ENCODE results near the gene SLC35B1. TPM values are rescaled to one million over a fixed set of nuclear protein-coding genes. Genes with fewer than 3 reads are reported as not detected.

Gene SLC35B1
- total RNA-seq, 1 experiment from 2014 or later: 99.6 TPM

GRCh38 chr17:49691086-49691676 lies 16.6 kb downstream of the SLC35B1 start:
- POLR2A ChIA-PET: interaction anchor here (0.6 kb wide), 1 partner anchor 168 kb away, joined by 3 read pairs; no protein-coding TSS in a partner anchor
- no TSS peak for BruUV-seq (replicated peaks)
- H3K27me3 Mint-ChIP-seq (ENCODE audit: insufficient read depth, unreplicated experiment): no peaks in the 10 kb centered on the region
- H3K4me1 Mint-ChIP-seq (ENCODE audit: insufficient read depth, unreplicated experiment): peaks cover 6% of the 10 kb centered on the region
- intact Hi-C loops (cut with micrococcal nuclease): no loop called here
- CTCF ChIA-PET: interaction anchor here (1.4 to 15.6 kb wide), 2 partner anchors 119 to 135 kb away, joined by 7 to 325 read pairs; partner anchors contain the start of gene NXPH3
- H3K36me3 Mint-ChIP-seq (ENCODE audit: insufficient read depth, unreplicated experiment): peaks cover 4% of the 10 kb centered on the region
- no peaks in the 10 kb centered on the region for H3K9me3 Mint-ChIP-seq (ENCODE audit: unreplicated experiment)
- TF ChIP-seq, protein P1, sequence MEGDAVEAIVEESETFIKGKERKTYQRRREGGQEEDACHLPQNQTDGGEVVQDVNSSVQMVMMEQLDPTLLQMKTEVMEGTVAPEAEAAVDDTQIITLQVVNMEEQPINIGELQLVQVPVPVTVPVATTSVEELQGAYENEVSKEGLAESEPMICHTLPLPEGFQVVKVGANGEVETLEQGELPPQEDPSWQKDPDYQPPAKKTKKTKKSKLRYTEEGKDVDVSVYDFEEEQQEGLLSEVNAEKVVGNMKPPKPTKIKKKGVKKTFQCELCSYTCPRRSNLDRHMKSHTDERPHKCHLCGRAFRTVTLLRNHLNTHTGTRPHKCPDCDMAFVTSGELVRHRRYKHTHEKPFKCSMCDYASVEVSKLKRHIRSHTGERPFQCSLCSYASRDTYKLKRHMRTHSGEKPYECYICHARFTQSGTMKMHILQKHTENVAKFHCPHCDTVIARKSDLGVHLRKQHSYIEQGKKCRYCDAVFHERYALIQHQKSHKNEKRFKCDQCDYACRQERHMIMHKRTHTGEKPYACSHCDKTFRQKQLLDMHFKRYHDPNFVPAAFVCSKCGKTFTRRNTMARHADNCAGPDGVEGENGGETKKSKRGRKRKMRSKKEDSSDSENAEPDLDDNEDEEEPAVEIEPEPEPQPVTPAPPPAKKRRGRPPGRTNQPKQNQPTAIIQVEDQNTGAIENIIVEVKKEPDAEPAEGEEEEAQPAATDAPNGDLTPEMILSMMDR (IDR thresholded peaks at IDR 0.05; ENCODE audit: unreplicated experiment): no peak
- H3K27ac Mint-ChIP-seq (ENCODE audit: low read depth, unreplicated experiment): no peak overlapping the region
- no peak overlapping the region for H3K4me3 Mint-ChIP-seq (ENCODE audit: unreplicated experiment)
- no peak for DNase-seq (ENCODE audit: unreplicated experiment)

GRCh38 chr17:49690256-49690655 lies 17.5 kb downstream of the SLC35B1 start:
- ChIA-PET CTCF (interaction anchor here (1.4 to 15.6 kb wide), 2 partner anchors 118 to 134 kb away, joined by 7 to 325 read pairs; partner anchors contain the start of gene NXPH3), POLR2A (no interaction called here)
- Mint-ChIP-seq H3K9me3 (ENCODE audit: unreplicated experiment) (no peaks in the 10 kb centered on the region), H3K4me1 (ENCODE audit: insufficient read depth, unreplicated experiment) (peaks cover 6% of the 10 kb centered on the region), H3K27me3 (ENCODE audit: insufficient read depth, unreplicated experiment) (no peaks in the 10 kb centered on the region), H3K27ac (ENCODE audit: low read depth, unreplicated experiment) (no peak overlapping the region), H3K4me3 (ENCODE audit: unreplicated experiment) (no peak overlapping the region), H3K36me3 (ENCODE audit: insufficient read depth, unreplicated experiment) (peaks cover 4% of the 10 kb centered on the region)
- intact Hi-C loops (cut with micrococcal nuclease): no loop called here
- BruUV-seq (replicated peaks): no TSS peak
- DNase-seq (ENCODE audit: unreplicated experiment): no peak
- TF ChIP-seq, protein P1 (IDR thresholded peaks at IDR 0.05; ENCODE audit: unreplicated experiment): no peak

DNA sequence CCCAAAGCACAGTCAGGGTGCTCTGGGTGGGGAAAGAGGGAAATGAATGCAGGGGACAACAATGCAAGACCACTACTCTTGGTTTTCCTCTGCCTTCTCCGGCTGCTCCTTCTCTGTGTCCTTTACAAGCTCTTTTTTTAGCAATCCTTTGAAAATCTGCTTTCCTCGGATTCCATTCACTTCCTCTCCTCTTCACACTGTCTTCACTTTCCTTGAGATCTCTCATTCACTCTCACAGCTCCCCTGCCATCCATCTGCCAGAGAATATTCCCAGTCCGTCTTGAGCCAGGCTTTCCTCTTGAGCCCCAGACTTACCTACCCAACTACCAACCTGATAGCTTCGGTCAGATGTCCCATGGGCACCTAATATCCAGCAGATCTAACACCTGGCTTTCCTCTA lies 18.9 kb downstream of the SLC35B1 start:
- intact Hi-C loops (cut with micrococcal nuclease): no loop called here
- Mint-ChIP-seq H3K27ac (ENCODE audit: low read depth, unreplicated experiment) (no peak overlapping the region), H3K27me3 (ENCODE audit: insufficient read depth, unreplicated experiment) (no peaks in the 10 kb centered on the region), H3K36me3 (ENCODE audit: insufficient read depth, unreplicated experiment) (peaks cover 4% of the 10 kb centered on the region), H3K4me1 (ENCODE audit: insufficient read depth, unreplicated experiment) (peaks cover 6% of the 10 kb centered on the region), H3K9me3 (ENCODE audit: unreplicated experiment) (no peaks in the 10 kb centered on the region), H3K4me3 (ENCODE audit: unreplicated experiment) (no peak overlapping the region)
- CTCF ChIA-PET: interaction anchor here (0.5 to 1.9 kb wide), 2 partner anchors 119 to 332 kb away, joined by 3 to 7 read pairs; no protein-coding TSS in a partner anchor
- no TSS peak for BruUV-seq (replicated peaks)
- POLR2A ChIA-PET: interaction anchor here (0.7 kb wide), 1 partner anchor 128 kb away, joined by 3 read pairs; no protein-coding TSS in a partner anchor
- no peak for DNase-seq (ENCODE audit: unreplicated experiment)
- TF ChIP-seq, protein P1 (IDR thresholded peaks at IDR 0.05; ENCODE audit: unreplicated experiment): no peak

- DNase-seq (ENCODE audit: unreplicated experiment): no peak
- no TSS peak for BruUV-seq (replicated peaks)
- no peaks in the 10 kb centered on the region for H3K9me3 Mint-ChIP-seq (ENCODE audit: unreplicated experiment)
- H3K27me3 Mint-ChIP-seq (ENCODE audit: insufficient read depth, unreplicated experiment): no peaks in the 10 kb centered on the region
- TF ChIP-seq, protein P1 (IDR thresholded peaks at IDR 0.05; ENCODE audit: unreplicated experiment): no peak
- peaks cover 6% of the 10 kb centered on the region for H3K4me1 Mint-ChIP-seq (ENCODE audit: insufficient read depth, unreplicated experiment)
- peaks cover 4% of the 10 kb centered on the region for H3K36me3 Mint-ChIP-seq (ENCODE audit: insufficient read depth, unreplicated experiment)
- H3K27ac Mint-ChIP-seq (ENCODE audit: low read depth, unreplicated experiment): no peak overlapping the region
- intact Hi-C loops (cut with micrococcal nuclease): no loop called here
- ChIA-PET POLR2A (no interaction called here), CTCF (interaction anchor here (0.6 to 1.9 kb wide), 3 partner anchors 118 to 323 kb away, joined by 3 to 7 read pairs (median 5); no protein-coding TSS in a partner anchor)
- H3K4me3 Mint-ChIP-seq (ENCODE audit: unreplicated experiment): no peak overlapping the region
Measured at GRCh38 chr17:49687878-49688491, 19.8 kb downstream of the SLC35B1 start.

Data from MCF 10A (cell line).